HG03108 (cell line): ENCODE data around the gene RMI2.

ENCODE experiments used
- ATAC-seq: cut with Tn5 transposase; IDR thresholded peaks from one replicate; pipeline ENCODE4 v1.9.1; 2021; ENCODE audit warnings: moderate library complexity; ENCODE audit not compliant: unreplicated experiment

The RMI2 gene

GRCh38 chr16:11327277-11328171 is 17.7 kb upstream of the RMI2 start:
- ATAC-seq, result no peak

- peak; percentile 69 for ATAC-seq
These were observed 16.8 kb upstream of the RMI2 start for GRCh38 chr16:11328172-11329070.

- no peak for ATAC-seq
These were observed 16.2 kb upstream of the RMI2 start for GRCh38 chr16:11329071-11329491.

- ATAC-seq, result no peak
These were observed 15.4 kb upstream of the RMI2 start for GRCh38 chr16:11329891-11330290.

GRCh38 chr16:11330526-11331237 is 14.6 kb upstream of the RMI2 start:
- ATAC-seq, result no peak

GRCh38 chr16:11331967-11332366 is 13.3 kb upstream of the RMI2 start:
- no peak for ATAC-seq

GRCh38 chr16:11333010-11333409 is 12.2 kb upstream of the RMI2 start:
- no peak for ATAC-seq

GRCh38 chr16:11333702-11334101 is 11.6 kb upstream of the RMI2 start:
- ATAC-seq, result no peak

- ATAC-seq, result no peak
These were observed 10.3 kb upstream of the RMI2 start for GRCh38 chr16:11334831-11335404.

- no peak for ATAC-seq
These were observed 6.2 kb upstream of the RMI2 start for GRCh38 chr16:11339075-11339474.

- ATAC-seq, result no peak
These were observed 4.5 kb upstream of the RMI2 start for GRCh38 chr16:11340710-11341109.

GRCh38 chr16:11341371-11341770 is 3.9 kb upstream of the RMI2 start:
- no peak for ATAC-seq

GRCh38 chr16:11342021-11342855 is 3.0 kb upstream of the RMI2 start:
- no peak for ATAC-seq

GRCh38 chr16:11346700-11347319 is 1.6 kb downstream of the RMI2 start:
- no peak for ATAC-seq

GRCh38 chr16:11347831-11348230 is 2.6 kb downstream of the RMI2 start:
- no peak for ATAC-seq

GRCh38 chr16:11348737-11349598 is 3.7 kb downstream of the RMI2 start:
- ATAC-seq, result no peak

- ATAC-seq, result no peak
These were observed 4.5 kb downstream of the RMI2 start for GRCh38 chr16:11349599-11350276.

- ATAC-seq, result no peak
These were observed 5.3 kb downstream of the RMI2 start for GRCh38 chr16:11350519-11350918.
